Skeletal muscle cell (primary cell): ENCODE data around the gene DBR1.
A peak's percentile ranks its signal among the peaks of the same experiment; 100 is the strongest.

Experiments
- DNase-seq: peaks from one replicate; pipeline ENCODE4 v3.0.0-alpha.2; 2010; ENCODE audit warnings: low read depth
- H3K4me3 ChIP-seq: 2 replicates; pipeline ENCODE4 v1.5.1; 2011; ENCODE audit warnings: low read depth, mild to moderate bottlenecking, control low read depth, low read length, moderate library complexity

DBR1 gene

DNA sequence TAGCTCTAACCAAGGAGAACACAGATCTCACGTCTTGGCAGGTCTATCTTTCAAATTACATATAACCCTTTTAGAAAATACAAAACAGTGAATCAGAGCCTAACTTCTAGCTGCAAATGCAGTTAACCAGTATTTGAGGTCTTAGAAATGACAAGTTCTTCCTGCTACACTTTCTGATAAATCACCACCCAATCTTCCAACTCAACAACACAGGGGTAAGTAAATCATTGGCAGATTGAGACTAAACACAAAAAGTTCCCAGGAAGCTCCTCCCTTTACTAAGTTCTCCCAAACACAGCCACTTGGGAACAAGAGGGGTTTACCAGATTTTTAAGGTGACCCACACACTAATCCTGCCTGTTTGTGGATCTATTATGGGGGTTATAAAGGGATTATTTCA is 42.5 kb downstream of the DBR1 start, which contains the start of gene A4GNT:
Gene A4GNT, minus strand, starts transcription at position 152 of the 400 bp plus-strand sequence. CDS start 1,134 bp downstream, outside the sequence.
- no peak within 1 kb of the TSS for H3K4me3 ChIP-seq
- DNase-seq, result no peak

DNA sequence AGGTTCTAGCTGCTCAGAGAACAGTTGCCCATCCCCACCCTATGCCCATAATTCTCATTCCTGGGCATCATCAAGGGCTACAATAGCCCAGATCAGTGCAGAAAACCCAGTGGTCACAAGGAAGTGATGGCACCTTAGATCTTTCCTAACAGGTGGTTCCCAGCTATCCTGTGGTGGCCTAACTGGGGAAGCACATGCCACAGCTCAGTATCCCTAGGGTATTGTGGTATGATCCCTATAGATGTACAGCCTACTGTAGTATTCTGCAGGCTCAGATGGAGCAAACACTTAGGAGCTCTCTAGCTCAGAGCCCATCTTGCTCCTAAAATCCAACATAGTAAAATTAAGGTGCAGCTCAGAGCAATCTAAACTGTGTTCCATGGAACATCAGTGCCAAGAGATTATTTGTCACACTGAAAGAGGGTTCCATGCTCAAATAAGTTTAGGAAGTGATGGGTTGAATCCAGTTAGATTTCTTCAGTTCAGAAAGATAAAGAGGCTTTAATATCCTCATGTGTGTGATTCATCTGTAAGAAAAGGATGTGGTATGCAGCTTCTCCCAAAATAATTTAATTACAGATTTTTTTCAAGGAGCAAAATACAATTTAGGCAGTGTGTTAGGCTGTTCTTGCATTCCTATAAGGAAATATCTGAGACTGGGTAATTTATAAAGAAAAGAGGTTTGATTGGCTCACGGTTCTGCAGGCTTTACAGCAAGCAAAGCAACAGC is 46.9 kb downstream of the DBR1 start:
- no peak for DNase-seq
- H3K4me3 ChIP-seq, result no peak overlapping the region

DNA sequence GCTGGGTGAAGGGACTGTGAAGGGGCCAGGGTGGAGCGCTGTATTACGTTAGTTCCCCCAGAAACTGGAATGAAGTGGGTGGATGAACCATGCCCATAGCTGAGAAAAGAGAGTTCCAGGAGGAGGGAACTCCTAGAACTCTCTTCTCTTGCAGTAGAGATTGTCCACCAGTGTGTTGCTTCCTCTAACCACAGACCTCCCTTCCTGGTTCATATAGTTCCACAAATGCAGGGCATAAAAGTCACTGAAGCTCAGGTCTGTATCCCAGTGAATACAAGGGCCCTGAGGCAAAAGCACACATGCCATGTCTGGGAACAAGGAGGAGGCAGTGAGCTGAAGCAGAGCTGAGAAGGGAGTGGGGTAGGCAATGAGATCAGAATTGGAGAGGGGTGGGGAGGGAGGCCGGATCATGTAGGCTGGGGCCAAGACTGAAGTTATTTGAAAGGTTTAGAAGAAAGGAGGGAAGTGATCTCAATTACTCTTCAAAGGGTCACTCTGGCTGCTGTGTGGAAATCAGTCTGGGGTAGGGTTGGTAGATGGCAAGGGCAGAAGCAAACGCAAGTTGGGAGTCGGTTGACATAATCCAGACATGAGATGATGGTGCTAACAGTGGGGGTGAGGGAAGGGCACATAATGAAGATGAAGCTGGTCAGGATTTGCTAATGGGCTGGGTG is 49.0 kb downstream of the DBR1 start:
- DNase-seq, result peak; percentile 59
- H3K4me3 ChIP-seq, result no peak overlapping the region

DNA sequence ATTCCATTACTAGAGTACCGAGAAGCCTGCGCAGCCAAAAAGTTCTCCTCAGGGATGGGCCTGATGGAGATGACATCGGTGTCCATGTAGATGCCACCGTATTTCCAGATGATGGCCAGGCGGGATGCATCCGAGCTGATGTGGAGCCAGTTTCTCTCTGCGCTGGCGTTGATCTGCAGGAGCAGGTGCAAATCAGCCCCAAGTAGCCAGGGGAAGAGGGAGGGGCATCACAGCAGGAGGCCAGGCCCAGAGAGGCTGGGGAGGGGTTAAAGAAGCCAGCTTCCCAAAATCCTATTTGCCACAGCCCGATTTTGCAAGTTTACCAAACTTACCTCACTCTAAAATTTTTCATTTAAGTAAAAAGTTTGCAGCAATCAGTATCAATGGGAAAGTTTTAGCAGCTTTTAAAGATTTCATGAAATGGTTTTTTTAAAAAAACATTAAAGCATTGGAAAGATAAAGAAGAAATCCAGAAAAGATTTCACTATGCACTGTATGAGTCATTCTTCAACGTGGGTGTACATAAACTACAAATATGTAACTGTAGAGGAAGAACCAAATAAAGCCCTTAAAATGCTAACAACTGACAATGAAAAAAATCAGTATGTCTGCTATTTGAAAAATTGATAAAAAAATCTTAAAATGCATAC is 49.9 kb downstream of the DBR1 start:
- DNase-seq, result peak; percentile 33
- H3K4me3 ChIP-seq, result no peak overlapping the region

DNA sequence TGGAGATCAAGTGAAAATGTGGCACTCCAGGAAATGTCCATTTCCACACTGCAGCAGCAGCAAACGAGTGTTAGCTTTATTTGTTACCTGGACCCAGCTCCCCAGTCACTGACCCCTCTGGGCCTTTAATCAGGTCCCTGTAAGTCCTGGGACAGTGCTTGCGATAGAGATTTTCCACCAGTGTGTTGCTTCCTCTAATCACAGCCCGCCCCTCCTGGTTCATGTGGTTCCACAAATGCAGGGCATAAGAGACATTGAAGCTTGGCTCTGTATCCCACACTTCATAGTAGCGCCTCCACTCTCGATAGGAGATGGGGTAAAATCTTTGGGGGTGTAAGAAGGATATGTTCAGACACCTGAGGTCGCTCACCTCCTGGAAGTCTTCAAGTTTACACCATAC is 50.5 kb downstream of the DBR1 start:
- H3K4me3 ChIP-seq, result no peak overlapping the region
- DNase-seq, result no peak

DNA sequence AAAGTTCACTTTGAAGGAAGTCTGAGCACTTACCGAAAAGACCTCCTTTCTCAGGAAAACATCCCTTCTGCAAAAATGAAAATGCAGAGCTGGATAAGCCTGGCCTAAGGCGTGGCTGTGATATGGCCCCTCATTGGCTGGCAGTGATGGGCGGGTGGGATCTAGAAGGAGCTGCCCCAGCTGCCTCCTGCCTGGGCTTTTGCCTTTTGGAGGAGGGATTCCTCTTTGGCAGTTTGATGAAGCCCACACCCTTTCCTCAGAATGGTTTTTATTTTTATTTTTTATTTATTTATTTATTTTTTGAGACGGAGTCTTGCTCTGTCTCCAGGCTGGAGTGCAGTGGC is 55.3 kb downstream of the DBR1 start:
- H3K4me3 ChIP-seq, result no peak overlapping the region
- DNase-seq, result no peak

DNA sequence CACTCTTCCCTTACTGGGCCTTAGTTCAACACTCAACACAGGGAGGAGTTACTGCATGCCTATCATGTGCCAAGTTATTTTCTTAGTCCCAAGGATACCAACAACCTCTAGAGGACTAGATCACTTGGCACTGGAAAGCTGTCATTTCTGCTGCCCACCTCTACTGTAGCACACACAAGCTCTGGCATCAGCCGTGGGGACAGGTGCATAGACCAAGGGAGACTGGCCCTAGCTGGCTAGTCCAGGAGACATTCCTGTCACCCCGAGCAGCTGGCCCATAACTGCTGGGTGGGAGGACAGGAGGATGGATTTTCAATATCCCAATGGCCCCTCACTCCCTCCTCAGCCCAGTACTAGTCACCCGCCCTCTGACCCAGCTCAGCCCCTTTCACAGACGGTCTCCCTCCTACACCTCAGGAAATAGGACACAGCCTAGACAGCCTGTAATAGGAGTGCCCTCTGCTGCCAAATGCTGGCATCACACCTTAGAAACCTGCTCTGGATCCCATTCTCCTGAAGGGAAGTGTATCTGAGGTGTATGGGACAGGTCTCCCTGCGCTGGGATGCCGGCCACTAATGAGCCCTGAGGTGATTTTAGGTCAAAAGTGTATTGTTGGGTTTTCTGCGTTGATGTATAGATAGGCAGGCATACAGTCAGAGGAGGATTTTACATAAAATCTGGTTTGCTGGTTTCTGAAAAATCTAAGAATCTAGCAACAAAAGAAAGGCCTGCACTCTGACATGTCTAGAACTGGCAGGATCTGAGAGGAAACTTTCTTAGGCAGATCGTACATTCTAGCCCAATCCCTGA is 55.9 kb downstream of the DBR1 start:
- no peak overlapping the region for H3K4me3 ChIP-seq
- no peak for DNase-seq

DNA sequence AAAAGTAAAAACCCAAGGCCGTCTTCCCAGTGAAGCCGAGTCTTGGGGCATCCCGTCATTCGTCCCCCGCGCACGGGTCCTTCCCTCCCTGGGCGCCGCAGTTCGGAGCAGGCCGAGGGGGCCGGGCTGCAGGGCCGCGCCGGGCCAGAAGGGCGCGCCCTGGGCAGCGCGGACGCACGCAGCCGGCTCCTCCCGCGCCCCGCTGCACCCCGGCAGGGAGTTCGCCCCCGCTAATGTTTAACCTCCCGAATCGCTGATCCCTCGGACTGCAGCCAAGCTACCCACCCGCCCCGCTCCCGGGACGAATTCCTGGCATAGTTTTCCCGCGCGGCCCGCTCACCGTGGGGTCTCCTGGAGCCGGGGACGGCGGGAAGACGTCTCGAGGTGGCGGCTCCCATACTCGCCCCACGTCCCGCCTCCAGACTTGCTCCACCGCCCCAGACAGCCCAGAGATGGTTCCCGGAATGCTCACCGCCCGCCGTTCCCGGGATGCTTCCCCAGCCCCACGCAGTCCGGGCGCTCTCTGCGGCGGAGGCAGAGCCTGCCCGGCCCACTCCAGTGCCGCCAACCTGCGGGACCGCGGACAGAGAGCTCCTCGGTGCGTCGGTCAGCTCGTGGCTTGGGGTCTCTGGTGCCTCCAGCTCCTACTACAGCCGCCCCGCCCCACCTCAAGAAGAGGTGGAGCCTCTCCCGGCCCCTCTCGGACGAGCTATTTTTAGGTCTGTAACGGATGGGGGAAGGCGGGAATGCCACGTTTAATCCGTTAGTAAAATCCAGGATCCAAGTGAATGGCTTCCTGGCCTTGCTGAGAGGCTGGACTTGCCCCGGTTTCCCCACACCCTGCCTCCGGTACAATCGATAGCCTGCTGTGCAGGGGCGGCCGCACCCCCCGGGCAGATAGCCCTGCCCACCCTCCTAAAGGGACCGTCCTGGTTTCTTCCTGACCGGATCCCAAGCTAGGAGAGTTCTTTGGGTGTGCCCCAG is 59.4 kb downstream of the DBR1 start, which contains the start of gene DZIP1L:
Gene DZIP1L, minus strand, starts transcription at position 621 of the 984 bp plus-strand sequence. CDS start 11,637 bp downstream, outside the sequence.
- peak within 1 kb of the TSS; percentile 81 for H3K4me3 ChIP-seq
- no peak for DNase-seq

DNA sequence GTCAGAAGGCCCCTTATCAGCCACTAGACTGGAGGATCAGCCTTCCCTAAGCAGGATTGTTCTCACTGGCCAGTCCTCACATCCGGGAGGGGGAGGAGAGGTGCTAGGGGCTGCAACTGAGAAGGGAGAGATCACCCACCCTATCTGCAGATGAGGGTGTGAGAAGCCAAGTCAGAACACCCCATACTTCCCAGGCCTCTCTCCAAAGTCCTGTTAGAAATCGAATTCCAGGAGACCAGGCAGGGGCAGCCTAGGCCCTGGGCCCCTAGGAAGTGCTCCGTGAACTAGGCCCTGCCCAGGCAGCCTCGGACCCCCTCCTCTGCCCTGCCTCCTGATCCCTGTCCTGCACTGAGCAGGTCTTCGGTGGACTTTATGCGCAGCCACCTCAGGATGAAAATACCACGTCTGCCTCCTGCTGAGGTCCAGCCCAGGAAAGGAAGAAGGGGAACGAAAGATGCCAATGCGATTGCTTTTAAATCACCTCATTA is 60.2 kb downstream of the DBR1 start:
- peak overlapping the region; percentile 81 for H3K4me3 ChIP-seq
- no peak for DNase-seq

DNA sequence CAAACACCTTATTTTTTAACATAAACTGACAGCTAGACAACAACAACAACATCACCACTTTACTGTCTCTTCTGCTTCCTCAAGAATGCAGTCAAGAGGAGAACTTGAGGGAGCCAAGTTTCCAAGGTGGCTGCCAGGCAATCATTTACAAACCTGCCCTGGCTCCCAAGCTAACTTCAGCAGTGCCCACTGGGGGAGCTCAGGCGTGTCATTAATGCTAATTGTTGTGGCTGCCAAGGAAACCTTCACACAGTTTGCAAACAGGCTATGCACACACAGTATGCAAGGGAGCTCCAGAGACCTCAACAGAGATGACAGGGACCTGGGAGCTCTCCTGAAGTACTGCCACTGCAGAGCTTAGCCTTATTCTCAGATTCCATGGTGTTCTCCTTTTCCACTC is 61.4 kb downstream of the DBR1 start:
- no peak overlapping the region for H3K4me3 ChIP-seq

DNA sequence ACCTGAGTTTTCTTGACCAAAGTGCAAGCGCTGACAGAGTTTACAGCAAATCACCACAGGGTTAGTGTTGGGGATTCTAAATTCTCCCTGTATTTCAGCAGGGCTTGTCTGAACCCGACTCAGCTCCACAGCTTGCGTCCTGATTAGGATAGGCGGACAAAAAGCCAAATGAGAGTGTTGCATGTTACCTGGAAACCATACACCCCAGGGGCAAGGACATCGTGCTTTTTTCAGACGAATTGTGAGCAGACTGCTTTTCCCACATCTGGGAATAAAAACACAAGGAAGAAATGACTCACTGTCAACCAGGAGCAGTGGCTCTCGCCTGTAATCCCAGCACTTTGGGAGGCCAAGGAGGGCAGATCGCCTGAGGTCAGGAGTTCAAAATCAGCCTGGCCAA is 62.4 kb downstream of the DBR1 start:
- DNase-seq, result no peak

More for the DNA sequence above, 61.4 kb downstream of the DBR1 start:
- DNase-seq, result no peak

More for the DNA sequence above, 62.4 kb downstream of the DBR1 start:
- H3K4me3 ChIP-seq, result no peak overlapping the region
